Endodermal cell (in vitro differentiated cells): ENCODE results near the gene SERPINI1. TPM values are rescaled to one million over a fixed set of nuclear protein-coding genes. Genes with fewer than 3 reads are reported as not detected.
A peak's percentile ranks its signal among the peaks of the same experiment; 100 is the strongest.

Experiments
- DNase-seq: peaks from one replicate; pipeline ENCODE4 v3.0.0-alpha.2; 2017
- H3K27ac ChIP-seq: 2 replicates; pipeline ENCODE4 v1.5.1; 2013; ENCODE audit warnings: mild to moderate bottlenecking, low read depth, low read length, moderate library complexity
- H3K27me3 ChIP-seq: 2 replicates; pipeline ENCODE4 v1.6.1; 2013; ENCODE audit warnings: mild to moderate bottlenecking, low read length, moderate library complexity; ENCODE audit not compliant: insufficient read depth, control insufficient read depth, poor library complexity, severe bottlenecking
- H3K36me3 ChIP-seq: 2 replicates; pipeline ENCODE4 v1.7.0; 2013; ENCODE audit warnings: mild to moderate bottlenecking, low read length, moderate library complexity; ENCODE audit not compliant: control insufficient read depth, insufficient read depth
- H3K4me1 ChIP-seq: one replicate; pipeline ENCODE4 v1.7.0; 2013; ENCODE audit warnings: low read length; ENCODE audit not compliant: control insufficient read depth, insufficient read depth
- H3K4me3 ChIP-seq: 2 replicates; pipeline ENCODE4 v1.5.1; 2013; ENCODE audit warnings: mild to moderate bottlenecking, low read length, moderate library complexity
- H3K9ac ChIP-seq: 2 replicates; pipeline ENCODE4 v1.6.1; 2013; ENCODE audit warnings: mild to moderate bottlenecking, low read length, moderate library complexity; ENCODE audit not compliant: poor library complexity, severe bottlenecking; ENCODE audit errors: extremely low read depth
- H3K9me3 ChIP-seq: 2 replicates; pipeline ENCODE4 v1.6.1; 2013; ENCODE audit warnings: mild to moderate bottlenecking, low read length, moderate library complexity; ENCODE audit not compliant: control insufficient read depth
- H3K27ac Mint-ChIP-seq: 2 replicates; pipeline ENCODE4 v1.8.0; 2020; ENCODE audit warnings: mixed read lengths
- H3K27me3 Mint-ChIP-seq: 2 replicates; pipeline ENCODE4 v1.8.0; 2021; ENCODE audit warnings: mild to moderate bottlenecking, mixed read lengths; ENCODE audit not compliant: insufficient read depth
- H3K36me3 Mint-ChIP-seq: 2 replicates; pipeline ENCODE4 v1.8.0; 2020; ENCODE audit warnings: low read depth, mixed read lengths
- H3K4me1 Mint-ChIP-seq: 2 replicates; pipeline ENCODE4 v1.8.0; 2020; ENCODE audit warnings: mixed read lengths
- H3K4me3 Mint-ChIP-seq: 2 replicates; pipeline ENCODE4 v1.8.0; 2020; ENCODE audit warnings: mild to moderate bottlenecking, moderate library complexity, mixed read lengths
- H3K9me3 Mint-ChIP-seq: 2 replicates; pipeline ENCODE4 v1.8.0; 2020; ENCODE audit warnings: mild to moderate bottlenecking, mixed read lengths
- WGBS, 2 experiments: methylation state at CpG; one replicate each; pipeline versions ENCODE4 v1.1.5 to v1.1.7; 2013; ENCODE audit warnings: missing lambda C conversion rate in 2 of 2, mixed read lengths in 1 of 2; ENCODE audit not compliant: insufficient coverage in 1 of 2, insufficient read length in 1 of 2; 5-methylcytosine and 5-hydroxymethylcytosine counted together
- total RNA-seq, 2 donors: library from RNA; stranded (reverse); fragmentation: NEBNext Ultra II Directional in 1 of 2; extraction: Animal tissue kit (Norgen Biotek cat#: 25700) in 1 of 2; gene quantifications; 2 replicates in 1 of 2; 3 replicates in 1 of 2; pipeline ENCODE4 v1.2.1, GENCODE V29; 2021
- TF ChIP-seq, protein P1 (sequence below): fragments of 200-600 bp; sonication (generic); conservative IDR thresholded peaks from 2 replicates; pipeline ENCODE4 v1.5.0; 2021; ENCODE audit warnings: antibody characterized with exemption, mild to moderate bottlenecking

Gene SERPINI1
- total RNA-seq, 2 donors from 2014 or later, result 16.1 to 21.2 TPM

DNA sequence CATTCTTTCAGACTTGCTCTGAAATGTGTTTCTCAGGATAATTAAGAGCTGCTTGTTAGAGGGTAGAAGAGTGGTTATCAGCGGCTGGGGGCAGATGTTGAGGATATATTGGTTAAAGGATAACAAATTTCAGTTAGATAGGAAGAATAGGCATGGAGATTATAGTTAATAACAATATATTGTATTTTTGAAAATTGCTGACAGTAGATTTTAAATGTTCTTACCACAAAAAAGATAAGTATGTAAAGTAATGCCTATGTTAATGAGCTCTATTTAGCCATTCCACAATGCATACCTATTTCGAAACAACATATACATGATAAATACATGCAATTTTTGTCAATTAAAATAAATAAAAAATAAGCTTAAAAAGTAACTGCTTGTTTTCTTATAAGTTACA is 123.3 kb downstream of the SERPINI1 start:
- Mint-ChIP-seq H3K27me3 (no peaks in the 10 kb centered on the region), H3K4me3 (no peak overlapping the region), H3K4me1 (peaks cover 8% of the 10 kb centered on the region), H3K36me3 (no peaks in the 10 kb centered on the region), H3K9me3 (no peaks in the 10 kb centered on the region), H3K27ac (no peak overlapping the region)
- Histone ChIP-seq H3K27me3 (no peaks in the 10 kb centered on the region), H3K27ac (no peak overlapping the region), H3K36me3 (no peaks in the 10 kb centered on the region), H3K4me3 (no peak overlapping the region), H3K4me1 (no peaks in the 10 kb centered on the region), H3K9me3 (no peaks in the 10 kb centered on the region), H3K9ac (no peak overlapping the region)
- 91% methylated on average over 1 of the region's 2 CpGs; no CpG with 5 or more reads in 1 of the 2 experiments for WGBS, 2 experiments
- TF ChIP-seq, protein P1, sequence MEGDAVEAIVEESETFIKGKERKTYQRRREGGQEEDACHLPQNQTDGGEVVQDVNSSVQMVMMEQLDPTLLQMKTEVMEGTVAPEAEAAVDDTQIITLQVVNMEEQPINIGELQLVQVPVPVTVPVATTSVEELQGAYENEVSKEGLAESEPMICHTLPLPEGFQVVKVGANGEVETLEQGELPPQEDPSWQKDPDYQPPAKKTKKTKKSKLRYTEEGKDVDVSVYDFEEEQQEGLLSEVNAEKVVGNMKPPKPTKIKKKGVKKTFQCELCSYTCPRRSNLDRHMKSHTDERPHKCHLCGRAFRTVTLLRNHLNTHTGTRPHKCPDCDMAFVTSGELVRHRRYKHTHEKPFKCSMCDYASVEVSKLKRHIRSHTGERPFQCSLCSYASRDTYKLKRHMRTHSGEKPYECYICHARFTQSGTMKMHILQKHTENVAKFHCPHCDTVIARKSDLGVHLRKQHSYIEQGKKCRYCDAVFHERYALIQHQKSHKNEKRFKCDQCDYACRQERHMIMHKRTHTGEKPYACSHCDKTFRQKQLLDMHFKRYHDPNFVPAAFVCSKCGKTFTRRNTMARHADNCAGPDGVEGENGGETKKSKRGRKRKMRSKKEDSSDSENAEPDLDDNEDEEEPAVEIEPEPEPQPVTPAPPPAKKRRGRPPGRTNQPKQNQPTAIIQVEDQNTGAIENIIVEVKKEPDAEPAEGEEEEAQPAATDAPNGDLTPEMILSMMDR, result no peak
- no peak for DNase-seq

DNA sequence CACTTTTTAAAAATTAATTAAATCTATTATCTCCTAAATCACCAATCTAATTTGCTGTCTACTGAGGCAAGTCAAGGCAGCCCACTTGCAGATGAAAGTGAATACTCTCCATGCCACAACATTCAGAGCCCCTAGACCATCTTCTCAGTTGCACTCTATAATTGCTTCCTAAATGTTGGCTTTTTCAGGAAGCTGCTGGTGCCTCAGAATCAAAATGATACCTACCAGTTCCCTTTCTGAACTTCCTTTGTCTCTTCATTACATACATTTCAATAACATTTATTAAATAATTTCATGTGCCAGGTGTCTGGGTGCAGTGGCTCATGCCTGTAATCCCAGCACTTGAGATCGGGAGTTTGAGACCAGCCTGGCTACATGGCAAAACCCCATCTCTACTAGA is 124.1 kb downstream of the SERPINI1 start:
- no peak overlapping the region for H3K4me3 Mint-ChIP-seq
- H3K4me1 Mint-ChIP-seq, result peaks cover 8% of the 10 kb centered on the region
- H3K27me3 Mint-ChIP-seq, result no peaks in the 10 kb centered on the region
- H3K27ac Mint-ChIP-seq, result no peak overlapping the region
- DNase-seq, result no peak
- no peak overlapping the region for H3K9ac ChIP-seq
- no peak overlapping the region for H3K4me3 ChIP-seq
- H3K27me3 ChIP-seq, result no peaks in the 10 kb centered on the region
- no peaks in the 10 kb centered on the region for H3K4me1 ChIP-seq
- no peaks in the 10 kb centered on the region for H3K36me3 ChIP-seq
- no peaks in the 10 kb centered on the region for H3K9me3 Mint-ChIP-seq
- no peaks in the 10 kb centered on the region for H3K9me3 ChIP-seq
- TF ChIP-seq, protein P1, result no peak
- no peak overlapping the region for H3K27ac ChIP-seq
- WGBS, 2 experiments, result 80 to 89% methylated on average over 1 of the region's 1 CpG
- H3K36me3 Mint-ChIP-seq, result no peaks in the 10 kb centered on the region

DNA sequence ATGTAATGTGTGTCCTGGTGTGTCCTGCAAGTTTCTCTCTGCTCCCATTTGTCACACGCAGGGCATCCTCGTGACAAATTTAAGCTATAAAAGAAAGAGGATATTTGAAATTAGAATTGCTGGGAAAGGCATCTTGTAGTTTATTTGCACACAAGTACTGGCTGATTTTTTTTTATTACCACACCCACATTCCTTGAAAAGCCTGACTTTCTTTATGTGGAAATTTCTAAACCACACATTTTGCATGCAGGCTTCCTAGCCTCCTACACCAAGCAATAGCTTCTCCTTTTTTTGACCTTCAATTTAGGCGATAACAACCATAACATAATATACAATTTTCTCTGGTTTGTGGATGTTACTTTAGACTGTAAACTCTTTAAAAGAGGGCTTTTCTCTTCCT is 126.1 kb downstream of the SERPINI1 start:
- H3K4me1 Mint-ChIP-seq, result peaks cover 8% of the 10 kb centered on the region
- no peak overlapping the region for H3K4me3 Mint-ChIP-seq
- no peaks in the 10 kb centered on the region for H3K27me3 Mint-ChIP-seq
- TF ChIP-seq, protein P1, result no peak
- no peaks in the 10 kb centered on the region for H3K36me3 Mint-ChIP-seq
- no peaks in the 10 kb centered on the region for H3K27me3 ChIP-seq
- no peaks in the 10 kb centered on the region for H3K9me3 Mint-ChIP-seq
- H3K9me3 ChIP-seq, result no peaks in the 10 kb centered on the region
- no peak overlapping the region for H3K4me3 ChIP-seq
- peak overlapping the region; percentile 12 for H3K27ac Mint-ChIP-seq
- no peak for DNase-seq
- H3K4me1 ChIP-seq, result no peaks in the 10 kb centered on the region
- H3K36me3 ChIP-seq, result no peaks in the 10 kb centered on the region
- H3K27ac ChIP-seq, result no peak overlapping the region
- WGBS, 2 experiments, result 93% methylated on average over 3 of the region's 3 CpGs; no CpG with 5 or more reads in 1 of the 2 experiments
- no peak overlapping the region for H3K9ac ChIP-seq
